Ascending aorta (tissue), 2 donors: ENCODE measurements around the gene FOXO1. TPM values are rescaled to one million over a fixed set of nuclear protein-coding genes. Genes with fewer than 3 reads are reported as not detected.

ENCODE experiments used
- DNase-seq, 2 donors: peaks; one replicate each; pipeline ENCODE4 v3.0.0-alpha.2; 2019; ENCODE audit warnings: low spot score in 2 of 2
- H3K27ac ChIP-seq, 2 donors: fragments of 200-600 bp; sonication (generic); one replicate each; pipeline ENCODE4 v1.5.1; 2016 to 2017; ENCODE audit warnings: mild to moderate bottlenecking in 1 of 2
- H3K27me3 ChIP-seq: fragments of 200-600 bp; sonication (generic); one replicate; pipeline ENCODE4 v1.5.1; 2017
- H3K36me3 ChIP-seq, 2 donors: fragments of 200-600 bp; sonication (generic); one replicate each; pipeline ENCODE4 v1.5.1; 2016
- H3K4me1 ChIP-seq, 2 donors: fragments of 200-600 bp; sonication (generic); one replicate each; pipeline ENCODE4 v1.5.1; 2016 to 2017; ENCODE audit warnings: mild to moderate bottlenecking in 1 of 2
- H3K4me3 ChIP-seq, 2 donors: fragments of 200-600 bp; sonication (generic); one replicate each; pipeline ENCODE4 v1.5.1; 2016 to 2017; ENCODE audit warnings: mild to moderate bottlenecking in 1 of 2
- H3K9me3 ChIP-seq, 2 donors: fragments of 200-600 bp; sonication (generic); one replicate each; pipeline ENCODE4 v1.5.1; 2016
- intact Hi-C: fragments of 100-400 bp; cut with DNase I; formaldehyde crosslinking; loops from one replicate; pipeline ENCODE4 v1.15.1; 2023
- total RNA-seq: library from RNA; depleted of rRNA; stranded (reverse); fragments of >200 nt; gene quantifications from one replicate; pipeline ENCODE4 v1.1.0, GENCODE V29; 2016
- TF ChIP-seq, protein P1 (sequence below), 3 experiments: fragments of 200-600 bp in 2 of 3; fragments of 450-650 bp in 1 of 3; sonication (generic) in 2 of 3; IDR thresholded peaks; one replicate each; pipeline ENCODE4 v1.5.1; 2016 to 2019; ENCODE audit warnings: antibody characterized with exemption in 3 of 3, mild to moderate bottlenecking in 1 of 3, moderate library complexity in 1 of 3

The FOXO1 gene
- total RNA-seq, 1 donor from 2014 or later = 65.1 TPM

DNA sequence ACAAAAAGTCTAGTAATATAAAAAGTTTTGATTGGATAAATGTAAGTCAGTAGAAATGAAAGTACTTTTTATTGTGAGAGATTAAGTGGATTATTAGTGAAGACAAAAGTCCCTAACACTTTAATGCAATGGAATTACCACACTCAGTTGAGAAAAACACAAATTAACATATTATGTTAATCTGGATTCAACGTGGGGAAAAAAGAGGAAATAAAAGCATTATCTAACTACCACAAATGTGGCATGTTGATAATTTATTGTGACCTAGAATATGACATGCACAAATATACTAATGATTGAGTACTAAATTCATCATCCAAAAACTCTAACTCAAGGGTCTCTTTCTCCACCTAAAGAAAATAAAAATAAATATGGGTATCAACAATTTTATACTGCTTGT is 41.5 kb downstream of the FOXO1 start:
- intact Hi-C loops = no loop called here
- TF ChIP-seq, protein P1, sequence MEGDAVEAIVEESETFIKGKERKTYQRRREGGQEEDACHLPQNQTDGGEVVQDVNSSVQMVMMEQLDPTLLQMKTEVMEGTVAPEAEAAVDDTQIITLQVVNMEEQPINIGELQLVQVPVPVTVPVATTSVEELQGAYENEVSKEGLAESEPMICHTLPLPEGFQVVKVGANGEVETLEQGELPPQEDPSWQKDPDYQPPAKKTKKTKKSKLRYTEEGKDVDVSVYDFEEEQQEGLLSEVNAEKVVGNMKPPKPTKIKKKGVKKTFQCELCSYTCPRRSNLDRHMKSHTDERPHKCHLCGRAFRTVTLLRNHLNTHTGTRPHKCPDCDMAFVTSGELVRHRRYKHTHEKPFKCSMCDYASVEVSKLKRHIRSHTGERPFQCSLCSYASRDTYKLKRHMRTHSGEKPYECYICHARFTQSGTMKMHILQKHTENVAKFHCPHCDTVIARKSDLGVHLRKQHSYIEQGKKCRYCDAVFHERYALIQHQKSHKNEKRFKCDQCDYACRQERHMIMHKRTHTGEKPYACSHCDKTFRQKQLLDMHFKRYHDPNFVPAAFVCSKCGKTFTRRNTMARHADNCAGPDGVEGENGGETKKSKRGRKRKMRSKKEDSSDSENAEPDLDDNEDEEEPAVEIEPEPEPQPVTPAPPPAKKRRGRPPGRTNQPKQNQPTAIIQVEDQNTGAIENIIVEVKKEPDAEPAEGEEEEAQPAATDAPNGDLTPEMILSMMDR (IDR thresholded peaks at IDR 0.05) = no peak
- H3K27ac ChIP-seq = no peak overlapping the region
- H3K4me3 ChIP-seq = no peak overlapping the region
- H3K9me3 ChIP-seq = no peaks in the 10 kb centered on the region
- H3K36me3 ChIP-seq = no peaks in the 10 kb centered on the region
- DNase-seq = no peak
- peaks cover 11 to 18% of the 10 kb centered on the region in 2 donors for H3K4me1 ChIP-seq
- H3K27me3 ChIP-seq = no peaks in the 10 kb centered on the region

DNA sequence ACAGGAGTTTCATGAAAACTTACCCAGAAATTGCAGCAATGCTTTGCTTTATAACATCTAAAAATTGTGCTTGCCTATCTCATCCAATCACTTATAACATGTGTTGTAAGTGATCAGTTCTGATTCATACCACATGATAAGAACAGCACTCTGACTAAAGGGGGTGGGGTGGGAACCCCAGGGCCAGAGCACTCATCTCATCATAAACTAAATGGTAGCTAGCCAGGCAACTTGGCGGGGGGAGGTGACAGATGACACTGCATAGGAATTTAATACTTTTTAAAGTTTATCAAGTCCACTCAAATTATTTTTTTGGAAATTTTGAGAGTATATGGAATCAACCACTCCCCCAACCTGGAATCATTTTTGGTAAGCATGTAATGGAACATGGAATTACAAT is 42.1 kb downstream of the FOXO1 start:
- Histone ChIP-seq H3K9me3 (no peaks in the 10 kb centered on the region), H3K27me3 (no peaks in the 10 kb centered on the region), H3K27ac (no peak overlapping the region), H3K4me1 (peaks cover 11 to 18% of the 10 kb centered on the region in 2 donors), H3K36me3 (no peaks in the 10 kb centered on the region), H3K4me3 (no peak overlapping the region)
- intact Hi-C loops = no loop called here
- TF ChIP-seq, protein P1 (IDR thresholded peaks at IDR 0.05) = no peak
- DNase-seq = no peak

GRCh38 chr13:40622761-40623160 is 43.7 kb downstream of the FOXO1 start:
- DNase-seq = no peak
- Histone ChIP-seq H3K4me3 (no peak overlapping the region), H3K4me1 (peaks cover 11 to 20% of the 10 kb centered on the region in 2 donors), H3K27ac (no peak overlapping the region), H3K36me3 (no peaks in the 10 kb centered on the region), H3K9me3 (no peaks in the 10 kb centered on the region), H3K27me3 (no peaks in the 10 kb centered on the region)
- intact Hi-C loops = no loop called here
- TF ChIP-seq, protein P1 (IDR thresholded peaks at IDR 0.05) = no peak

GRCh38 chr13:40622246-40622645 is 44.2 kb downstream of the FOXO1 start:
- H3K36me3 ChIP-seq = no peaks in the 10 kb centered on the region
- no peaks in the 10 kb centered on the region for H3K9me3 ChIP-seq
- TF ChIP-seq, protein P1 (IDR thresholded peaks at IDR 0.05) = no peak
- no peak overlapping the region for H3K4me3 ChIP-seq
- no peaks in the 10 kb centered on the region for H3K27me3 ChIP-seq
- no peak for DNase-seq
- peaks cover 11 to 20% of the 10 kb centered on the region in 2 donors for H3K4me1 ChIP-seq
- no peak overlapping the region for H3K27ac ChIP-seq
- intact Hi-C loops = no loop called here

- TF ChIP-seq, protein P1 (IDR thresholded peaks at IDR 0.05) = no peak
- H3K27ac ChIP-seq = no peak overlapping the region
- H3K36me3 ChIP-seq = no peaks in the 10 kb centered on the region
- peaks cover 6 to 10% of the 10 kb centered on the region in 2 donors for H3K4me1 ChIP-seq
- DNase-seq = no peak
- intact Hi-C loops = no loop called here
- no peaks in the 10 kb centered on the region for H3K9me3 ChIP-seq
- H3K4me3 ChIP-seq = no peak overlapping the region
- no peaks in the 10 kb centered on the region for H3K27me3 ChIP-seq
Measured at GRCh38 chr13:40619479-40619814, 47.0 kb downstream of the FOXO1 start.
